Duodenal mucosa (tissue), 2 donors: ENCODE measurements around the gene YIPF7.

Source experiments
- H3K27ac ChIP-seq: one replicate; pipeline ENCODE4 v1.7.0; 2013; ENCODE audit warnings: low read depth, low read length
- H3K27me3 ChIP-seq, 2 donors: one replicate each; pipeline ENCODE4 v1.7.0; 2013; ENCODE audit warnings: low read length in 2 of 2, control low read depth in 1 of 2; ENCODE audit not compliant: insufficient read depth in 2 of 2, control insufficient read depth in 1 of 2
- H3K36me3 ChIP-seq, 2 donors: one replicate each; pipeline ENCODE4 v1.7.0; 2013; ENCODE audit warnings: low read length in 2 of 2, control low read depth in 1 of 2; ENCODE audit not compliant: insufficient read depth in 2 of 2, control insufficient read depth in 1 of 2
- H3K4me1 ChIP-seq, 2 donors: one replicate each; pipeline ENCODE4 v1.7.0; 2013; ENCODE audit warnings: low read length in 2 of 2, control low read depth in 1 of 2; ENCODE audit not compliant: insufficient read depth in 2 of 2, control insufficient read depth in 1 of 2
- H3K4me3 ChIP-seq, 2 donors: one replicate each; pipeline ENCODE4 v1.7.0; 2013; ENCODE audit warnings: low read length in 2 of 2, low read depth in 1 of 2
- H3K9ac ChIP-seq, 2 donors: one replicate each; pipeline ENCODE4 v1.7.0; 2013; ENCODE audit warnings: low read length in 2 of 2, low read depth in 1 of 2
- H3K9me3 ChIP-seq, 2 donors: one replicate each; pipeline ENCODE4 v1.7.0; 2013; ENCODE audit warnings: low read length in 2 of 2, control low read depth in 1 of 2; ENCODE audit not compliant: control insufficient read depth in 1 of 2

The YIPF7 gene

GRCh38 chr4:44629280-44629866 lies 22.1 kb downstream of the YIPF7 start:
- Histone ChIP-seq H3K36me3 (no peaks in the 10 kb centered on the region), H3K4me1 (no peaks in the 10 kb centered on the region)

GRCh38 chr4:44623676-44624075 lies 27.7 kb downstream of the YIPF7 start:
- H3K4me3 ChIP-seq, result no peak overlapping the region
- H3K36me3 ChIP-seq, result no peaks in the 10 kb centered on the region
- H3K27ac ChIP-seq, result no peak overlapping the region
- no peaks in the 10 kb centered on the region for H3K4me1 ChIP-seq
- H3K9me3 ChIP-seq, result no peaks in the 10 kb centered on the region
- H3K27me3 ChIP-seq, result no peaks in the 10 kb centered on the region
- no peak overlapping the region for H3K9ac ChIP-seq

More at GRCh38 chr4:44629280-44629866, 22.1 kb downstream of the YIPF7 start:
- no peak overlapping the region for H3K4me3 ChIP-seq
- no peaks in the 10 kb centered on the region for H3K9me3 ChIP-seq
- H3K27me3 ChIP-seq, result no peaks in the 10 kb centered on the region
- H3K27ac ChIP-seq, result no peak overlapping the region
- no peak overlapping the region for H3K9ac ChIP-seq

- no peaks in the 10 kb centered on the region for H3K27me3 ChIP-seq
- H3K36me3 ChIP-seq, result no peaks in the 10 kb centered on the region
- no peak overlapping the region for H3K27ac ChIP-seq
- no peaks in the 10 kb centered on the region for H3K4me1 ChIP-seq
- H3K4me3 ChIP-seq, result no peak overlapping the region
- H3K9me3 ChIP-seq, result no peaks in the 10 kb centered on the region
- H3K9ac ChIP-seq, result no peak overlapping the region
Observed at GRCh38 chr4:44616621-44617020, 34.8 kb downstream of the YIPF7 start.

GRCh38 chr4:44583393-44583792 lies 68.0 kb downstream of the YIPF7 start:
- H3K27ac ChIP-seq, result no peak overlapping the region
- no peaks in the 10 kb centered on the region for H3K27me3 ChIP-seq
- H3K9ac ChIP-seq, result no peak overlapping the region
- no peaks in the 10 kb centered on the region for H3K36me3 ChIP-seq
- peaks cover 10 to 11% of the 10 kb centered on the region in 2 donors for H3K9me3 ChIP-seq
- H3K4me3 ChIP-seq, result no peak overlapping the region
- H3K4me1 ChIP-seq, result no peaks in the 10 kb centered on the region

GRCh38 chr4:44580231-44580630 lies 71.2 kb downstream of the YIPF7 start:
- H3K9ac ChIP-seq, result no peak overlapping the region
- no peaks in the 10 kb centered on the region for H3K4me1 ChIP-seq
- H3K9me3 ChIP-seq, result peaks cover 10 to 11% of the 10 kb centered on the region in 2 donors
- no peaks in the 10 kb centered on the region for H3K27me3 ChIP-seq
- no peaks in the 10 kb centered on the region for H3K36me3 ChIP-seq
- no peak overlapping the region for H3K27ac ChIP-seq
- no peak overlapping the region for H3K4me3 ChIP-seq

- no peaks in the 10 kb centered on the region for H3K27me3 ChIP-seq
- H3K27ac ChIP-seq, result no peak overlapping the region
- peaks cover 10% of the 10 kb centered on the region in 2 donors for H3K9me3 ChIP-seq
- H3K9ac ChIP-seq, result no peak overlapping the region
- no peaks in the 10 kb centered on the region for H3K4me1 ChIP-seq
- H3K36me3 ChIP-seq, result no peaks in the 10 kb centered on the region
- H3K4me3 ChIP-seq, result no peak overlapping the region
Observed at GRCh38 chr4:44578954-44579353, 72.5 kb downstream of the YIPF7 start.
